ENCODE measurements around the gene TMTC2.

DNA sequence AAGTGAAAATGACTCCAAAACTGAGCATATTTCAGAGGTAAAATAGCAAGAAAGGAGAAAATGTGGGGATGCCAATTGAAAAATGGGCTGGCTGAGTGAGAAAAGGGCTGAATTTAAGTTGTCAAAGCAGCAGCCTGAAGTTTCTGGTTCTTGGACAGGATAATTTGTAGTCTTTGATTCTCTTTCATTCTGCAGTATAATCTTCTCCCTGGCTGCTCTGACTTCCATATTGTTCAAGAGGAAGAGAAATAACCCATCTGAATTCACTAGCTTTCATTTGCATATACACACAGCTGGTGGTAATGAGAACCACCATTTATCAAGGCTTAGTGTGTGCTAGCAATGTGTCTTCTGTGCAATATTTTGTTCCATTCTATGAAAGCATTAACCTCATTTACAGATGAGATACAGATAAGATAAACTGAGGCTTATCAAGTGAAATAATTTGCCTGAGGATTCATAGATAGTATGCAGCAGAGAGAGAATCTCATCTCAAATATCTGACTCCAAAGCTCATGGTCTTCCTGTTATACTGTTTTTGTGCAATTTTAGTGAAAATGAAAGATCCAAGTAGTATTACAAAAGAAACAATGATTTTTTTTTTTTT, 184.2 kb downstream of the TMTC2 start:
- TF ChIP-seq, protein P1, sequence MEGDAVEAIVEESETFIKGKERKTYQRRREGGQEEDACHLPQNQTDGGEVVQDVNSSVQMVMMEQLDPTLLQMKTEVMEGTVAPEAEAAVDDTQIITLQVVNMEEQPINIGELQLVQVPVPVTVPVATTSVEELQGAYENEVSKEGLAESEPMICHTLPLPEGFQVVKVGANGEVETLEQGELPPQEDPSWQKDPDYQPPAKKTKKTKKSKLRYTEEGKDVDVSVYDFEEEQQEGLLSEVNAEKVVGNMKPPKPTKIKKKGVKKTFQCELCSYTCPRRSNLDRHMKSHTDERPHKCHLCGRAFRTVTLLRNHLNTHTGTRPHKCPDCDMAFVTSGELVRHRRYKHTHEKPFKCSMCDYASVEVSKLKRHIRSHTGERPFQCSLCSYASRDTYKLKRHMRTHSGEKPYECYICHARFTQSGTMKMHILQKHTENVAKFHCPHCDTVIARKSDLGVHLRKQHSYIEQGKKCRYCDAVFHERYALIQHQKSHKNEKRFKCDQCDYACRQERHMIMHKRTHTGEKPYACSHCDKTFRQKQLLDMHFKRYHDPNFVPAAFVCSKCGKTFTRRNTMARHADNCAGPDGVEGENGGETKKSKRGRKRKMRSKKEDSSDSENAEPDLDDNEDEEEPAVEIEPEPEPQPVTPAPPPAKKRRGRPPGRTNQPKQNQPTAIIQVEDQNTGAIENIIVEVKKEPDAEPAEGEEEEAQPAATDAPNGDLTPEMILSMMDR (IDR thresholded peaks at IDR 0.05), result no peak
- TF ChIP-seq POLR2A (IDR thresholded peaks at IDR 0.05), result no peak
